DOHH2 (cell line): Measurements from ENCODE around the gene C2CD4A.
A peak's percentile ranks its signal among the peaks of the same experiment; 100 is the strongest.

ENCODE experiments used
- H3F3A ChIP-seq: fragments of 200-600 bp; sonication (generic), shearing (Covaris generic); 2 replicates; pipeline ENCODE4 v1.6.0; 2016; ENCODE audit warnings: antibody characterized with exemption, mild to moderate bottlenecking; ENCODE audit not compliant: control insufficient read depth, insufficient read depth
- H3K27ac ChIP-seq: fragments of 200-600 bp; sonication (generic); 2 replicates; pipeline ENCODE4 v1.5.1; 2014; ENCODE audit warnings: low read depth, mild to moderate bottlenecking, low read length, moderate library complexity
- H3K27me3 ChIP-seq: fragments of 200-600 bp; sonication (generic); 2 replicates; pipeline ENCODE4 v1.6.1; 2014; ENCODE audit warnings: mild to moderate bottlenecking, low read length, mixed read lengths; ENCODE audit not compliant: control insufficient read depth
- H3K36me3 ChIP-seq: fragments of 200-600 bp; sonication (generic); 2 replicates; pipeline ENCODE4 v1.6.1; 2014; ENCODE audit warnings: mild to moderate bottlenecking, low read length, moderate library complexity, mixed read lengths; ENCODE audit not compliant: control insufficient read depth
- H3K4me1 ChIP-seq: fragments of 200-600 bp; sonication (generic); 2 replicates; pipeline ENCODE4 v1.6.1; 2014; ENCODE audit warnings: mild to moderate bottlenecking, low read length, mixed read lengths; ENCODE audit not compliant: control insufficient read depth
- H3K4me2 ChIP-seq: fragments of 200-600 bp; sonication (generic); 2 replicates; pipeline ENCODE4 v1.6.0; 2014; ENCODE audit warnings: mild to moderate bottlenecking, low read length, moderate library complexity
- H3K4me3 ChIP-seq: fragments of 200-600 bp; sonication (generic); 2 replicates; pipeline ENCODE4 v1.5.1; 2014; ENCODE audit warnings: mild to moderate bottlenecking, low read length, mixed read lengths
- H3K79me2 ChIP-seq: fragments of 200-600 bp; sonication (generic); 2 replicates; pipeline ENCODE4 v1.6.1; 2014; ENCODE audit warnings: mild to moderate bottlenecking, low read length, mixed read lengths; ENCODE audit not compliant: control insufficient read depth
- H3K9me2 ChIP-seq: fragments of 200-600 bp; sonication (generic); replicated peaks from 2 replicates; pipeline ENCODE4 v1.6.1; 2014; ENCODE audit warnings: mild to moderate bottlenecking, low read length, mixed read lengths; ENCODE audit not compliant: control insufficient read depth
- H3K9me3 ChIP-seq: fragments of 200-600 bp; sonication (generic); 2 replicates; pipeline ENCODE4 v1.6.1; 2014; ENCODE audit warnings: antibody characterized with exemption, low read length, mixed read lengths; ENCODE audit not compliant: control insufficient read depth, insufficient read depth
- H4K20me1 ChIP-seq: fragments of 200-600 bp; sonication (generic); 2 replicates; pipeline ENCODE4 v1.6.0; 2014; ENCODE audit warnings: low read depth, mild to moderate bottlenecking, antibody characterized with exemption, low read length, moderate library complexity; ENCODE audit not compliant: control insufficient read depth, insufficient read depth
- CTCF ChIP-seq: fragments of 200-600 bp; sonication (generic); IDR thresholded peaks from one replicate; pipeline ENCODE4 v1.5.1; 2014; ENCODE audit warnings: antibody characterized with exemption, mild to moderate bottlenecking, low read depth, low read length; ENCODE audit not compliant: poor library complexity, severe bottlenecking
- EZH2phosphoT487 ChIP-seq: fragments of 200-600 bp; sonication (generic); IDR thresholded peaks from 2 replicates; pipeline ENCODE4 v1.6.1; 2017; ENCODE audit warnings: borderline replicate concordance, mild to moderate bottlenecking, antibody characterized with exemption, low read length, moderate library complexity, mixed read lengths

The C2CD4A gene

GRCh38 chr15:62118520-62119226, 51.9 kb downstream of the C2CD4A start:
- no peak overlapping the region; the same call in 1 of the 2 replicates for H3K4me2 ChIP-seq
- peaks cover 6% of the 10 kb centered on the region for H3K4me1 ChIP-seq
- H3K4me3 ChIP-seq, result no peak overlapping the region
- H3K27ac ChIP-seq, result no peak overlapping the region
- H3K36me3 ChIP-seq, result no peaks in the 10 kb centered on the region
- H3K79me2 ChIP-seq, result no peaks in the 10 kb centered on the region
- no peaks in the 10 kb centered on the region for H3K9me3 ChIP-seq
- H3F3A ChIP-seq, result no peaks in the 10 kb centered on the region
- H3K9me2 ChIP-seq, result no peaks in the 10 kb centered on the region
- peaks cover 12% of the 10 kb centered on the region for H3K27me3 ChIP-seq
- TF ChIP-seq EZH2phosphoT487 (no peak), CTCF (no peak)
- no peaks in the 10 kb centered on the region for H4K20me1 ChIP-seq

DNA sequence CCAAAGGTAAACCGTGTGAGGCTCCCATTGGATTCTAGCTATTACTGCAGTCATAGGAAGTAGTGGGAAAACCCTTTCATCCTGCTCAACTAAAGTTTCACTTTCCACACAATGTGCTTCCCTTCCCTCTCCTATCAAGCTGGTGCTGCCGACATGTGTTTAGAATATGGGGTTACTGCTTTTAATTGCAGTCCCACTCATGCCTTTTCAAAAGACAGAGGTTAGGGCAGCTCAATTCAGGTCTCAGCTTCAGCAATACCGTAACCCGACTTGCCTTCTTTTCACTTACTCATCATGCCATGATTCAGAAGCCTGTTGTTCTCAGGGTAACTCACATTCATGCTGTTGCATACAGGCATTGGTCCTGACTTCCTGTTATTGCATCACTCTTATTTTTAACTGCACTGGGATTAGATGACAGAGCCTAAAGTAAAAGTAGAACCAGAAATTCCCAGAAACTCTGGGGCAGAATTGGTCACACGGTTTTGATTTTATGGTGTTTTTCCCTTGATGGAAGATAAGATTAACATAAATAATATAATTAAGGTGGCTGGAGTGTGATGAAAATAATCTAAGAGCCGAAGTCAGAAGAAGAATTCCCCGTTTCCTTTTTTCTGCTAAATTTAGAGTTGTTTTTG, 52.6 kb downstream of the C2CD4A start:
- Histone ChIP-seq H3K4me3 (no peak overlapping the region), H3K27me3 (peaks cover 12% of the 10 kb centered on the region), H3K36me3 (no peaks in the 10 kb centered on the region), H3K9me3 (no peaks in the 10 kb centered on the region), H3K4me1 (peaks cover 13% of the 10 kb centered on the region), H3K4me2 (peak overlapping the region; percentile 26), H4K20me1 (no peaks in the 10 kb centered on the region), H3K9me2 (no peaks in the 10 kb centered on the region), H3F3A (no peaks in the 10 kb centered on the region), H3K79me2 (no peaks in the 10 kb centered on the region), H3K27ac (no peak overlapping the region)
- TF ChIP-seq EZH2phosphoT487 (no peak), CTCF (no peak)

GRCh38 chr15:62119874-62120273, 53.1 kb downstream of the C2CD4A start:
- H3K4me2 ChIP-seq, result no peak overlapping the region
- TF ChIP-seq CTCF (no peak), EZH2phosphoT487 (no peak)
- no peaks in the 10 kb centered on the region for H3K36me3 ChIP-seq
- no peaks in the 10 kb centered on the region for H3K9me3 ChIP-seq
- no peak overlapping the region for H3K27ac ChIP-seq
- H4K20me1 ChIP-seq, result no peaks in the 10 kb centered on the region
- H3K4me3 ChIP-seq, result no peak overlapping the region
- peaks cover 18% of the 10 kb centered on the region for H3K4me1 ChIP-seq
- no peaks in the 10 kb centered on the region for H3K79me2 ChIP-seq
- H3K9me2 ChIP-seq, result no peaks in the 10 kb centered on the region
- H3K27me3 ChIP-seq, result peaks cover 12% of the 10 kb centered on the region
- H3F3A ChIP-seq, result no peaks in the 10 kb centered on the region
